Activated naive CD4-positive, alpha-beta T cell treated with anti-CD3 and anti-CD28 coated beads, Interleukin-2, amount 50 U/mL, for 16 hours (primary cell): ENCODE results near the gene TMED8.
"Not testable (repeated sequence)": the region's sequence is repeated elsewhere in the genome, so short reads cannot be mapped to it uniquely, and the experiment has no call there.

ENCODE experiments used
- DNase-seq: peaks from one replicate; pipeline ENCODE4 v3.0.0-alpha.2; 2020

TMED8 gene

GRCh38 chr14:77359626-77360025, 17.3 kb downstream of the TMED8 start:
- DNase-seq: no peak

- DNase-seq: no peak
These were observed 20.0 kb downstream of the TMED8 start for GRCh38 chr14:77356899-77357298.

GRCh38 chr14:77355811-77356210, 21.1 kb downstream of the TMED8 start:
- no peak for DNase-seq

- DNase-seq: no peak
These were observed 23.3 kb downstream of the TMED8 start for GRCh38 chr14:77353469-77354141.

- DNase-seq: no peak
These were observed 29.1 kb downstream of the TMED8 start for GRCh38 chr14:77347751-77348150.

- no peak for DNase-seq
These were observed 30.4 kb downstream of the TMED8 start for GRCh38 chr14:77346495-77346894.

- no peak for DNase-seq
These were observed 32.4 kb downstream of the TMED8 start for GRCh38 chr14:77344377-77344996.

GRCh38 chr14:77343662-77344061, 33.2 kb downstream of the TMED8 start:
- no peak for DNase-seq

GRCh38 chr14:77342726-77343397, 34.0 kb downstream of the TMED8 start:
- DNase-seq: no peak

GRCh38 chr14:77340389-77340788, 36.5 kb downstream of the TMED8 start:
- DNase-seq: no peak

- DNase-seq: no peak
These were observed 37.5 kb downstream of the TMED8 start for GRCh38 chr14:77339407-77339806.

GRCh38 chr14:77338302-77338701, 38.6 kb downstream of the TMED8 start:
- DNase-seq: no peak

- no peak for DNase-seq
These were observed 39.0 kb downstream of the TMED8 start for GRCh38 chr14:77337880-77338279.

- not testable (repeated sequence) for DNase-seq
These were observed 39.6 kb downstream of the TMED8 start for GRCh38 chr14:77337255-77337654.

GRCh38 chr14:77335576-77335975, 41.3 kb downstream of the TMED8 start:
- DNase-seq: no peak

- DNase-seq: no peak
These were observed 47.0 kb downstream of the TMED8 start for GRCh38 chr14:77329872-77330271.

- DNase-seq: no peak
These were observed 49.8 kb downstream of the TMED8 start for GRCh38 chr14:77327111-77327510.

- DNase-seq: no peak
These were observed 51.2 kb downstream of the TMED8 start for GRCh38 chr14:77325746-77326094.

GRCh38 chr14:77324816-77325745, 51.8 kb downstream of the TMED8 start:
- no peak for DNase-seq

GRCh38 chr14:77324289-77324688, 52.6 kb downstream of the TMED8 start:
- DNase-seq: no peak

GRCh38 chr14:77323571-77323970, 53.3 kb downstream of the TMED8 start:
- DNase-seq: no peak

- no peak for DNase-seq
These were observed 53.9 kb downstream of the TMED8 start for GRCh38 chr14:77322951-77323350.

GRCh38 chr14:77322250-77322902, 54.5 kb downstream of the TMED8 start:
- DNase-seq: no peak
